Hippocampal formation (tissue), 2 donors: ENCODE data around the gene PRICKLE2.
A peak's percentile ranks its signal among the peaks of the same experiment; 100 is the strongest.

Source experiments
- DNase-seq, 2 donors: peaks; one replicate each; lab custom pipeline; 2025; lab: John Stamatoyannopoulos, UW

The PRICKLE2 gene

GRCh38 chr3:64157150-64158035 lies 67.9 kb downstream of the PRICKLE2 start:
- no peak for DNase-seq

GRCh38 chr3:64155328-64155727 lies 69.9 kb downstream of the PRICKLE2 start:
- no peak for DNase-seq

GRCh38 chr3:64152676-64153466 lies 72.4 kb downstream of the PRICKLE2 start:
- DNase-seq = no peak

DNA sequence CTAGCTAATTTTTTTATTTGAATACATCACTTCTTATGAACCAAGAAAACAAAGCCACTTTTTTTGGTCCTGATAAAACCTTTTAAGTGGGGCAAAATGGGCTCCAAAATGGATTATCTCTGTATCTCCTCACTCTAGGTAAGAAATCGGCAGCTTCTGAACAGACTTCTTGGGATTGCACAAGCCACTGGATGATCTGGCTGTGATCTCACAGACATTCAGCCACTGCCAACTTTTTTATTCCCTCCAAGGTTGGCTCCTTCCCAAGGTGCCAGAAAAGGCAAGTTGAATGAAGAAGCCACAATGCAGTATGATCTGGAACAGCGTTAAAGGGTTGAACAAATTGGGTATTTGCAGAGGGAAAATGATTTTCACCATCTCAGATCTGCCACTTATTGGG lies 73.2 kb downstream of the PRICKLE2 start:
- DNase-seq = no peak

- no peak for DNase-seq
These were observed 73.9 kb downstream of the PRICKLE2 start for GRCh38 chr3:64151342-64151871.

GRCh38 chr3:64150623-64151207 lies 74.6 kb downstream of the PRICKLE2 start:
- no peak for DNase-seq

DNA sequence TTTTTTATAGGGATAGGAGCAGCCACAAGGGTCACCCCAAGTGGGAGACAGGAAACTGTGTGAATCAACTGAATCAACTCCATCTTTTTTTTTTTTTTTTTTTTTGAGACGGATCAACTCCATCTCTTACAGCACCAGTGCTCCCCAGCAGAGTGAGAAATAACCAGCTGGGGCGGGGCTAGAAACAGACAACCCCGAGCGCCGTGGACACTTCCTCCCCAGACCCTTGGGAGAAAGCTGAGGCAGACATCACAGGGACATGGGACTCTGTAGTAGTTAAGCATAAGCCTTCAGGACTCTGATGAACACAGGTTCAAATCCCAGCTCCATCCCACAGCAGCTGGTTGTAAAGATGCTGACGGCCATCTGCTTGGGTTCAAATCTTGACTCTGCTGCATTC lies 75.4 kb downstream of the PRICKLE2 start:
- DNase-seq = no peak

GRCh38 chr3:64148955-64149653 lies 76.2 kb downstream of the PRICKLE2 start:
- no peak for DNase-seq

GRCh38 chr3:64147211-64147610 lies 78.1 kb downstream of the PRICKLE2 start:
- DNase-seq = no peak

DNA sequence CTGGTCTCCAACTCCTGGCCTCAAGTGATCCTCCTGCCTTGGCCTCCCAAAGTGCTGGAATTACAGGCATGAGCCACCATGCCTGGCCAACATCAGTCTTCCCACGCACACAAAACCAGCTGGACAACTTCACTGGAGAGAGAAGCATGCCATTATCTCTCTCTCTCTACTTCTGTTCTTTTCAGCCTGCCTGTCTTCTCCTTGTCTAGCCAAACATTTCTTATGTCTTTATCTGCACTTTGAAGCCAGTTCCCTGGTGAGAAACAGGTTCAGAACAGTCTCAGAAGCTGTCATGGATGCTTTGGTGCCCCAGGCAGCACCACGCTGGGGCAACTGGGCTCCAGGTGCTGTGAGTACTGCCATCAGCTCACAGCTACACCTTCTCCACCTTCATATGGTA lies 79.8 kb downstream of the PRICKLE2 start:
- DNase-seq = no peak

GRCh38 chr3:64144241-64144900 lies 80.9 kb downstream of the PRICKLE2 start:
- DNase-seq = no peak

GRCh38 chr3:64143409-64144130 lies 81.7 kb downstream of the PRICKLE2 start:
- DNase-seq = no peak

- DNase-seq = peak in 1 of 2 donors; percentile 31
These were observed 83.8 kb downstream of the PRICKLE2 start for GRCh38 chr3:64141476-64141875.

DNA sequence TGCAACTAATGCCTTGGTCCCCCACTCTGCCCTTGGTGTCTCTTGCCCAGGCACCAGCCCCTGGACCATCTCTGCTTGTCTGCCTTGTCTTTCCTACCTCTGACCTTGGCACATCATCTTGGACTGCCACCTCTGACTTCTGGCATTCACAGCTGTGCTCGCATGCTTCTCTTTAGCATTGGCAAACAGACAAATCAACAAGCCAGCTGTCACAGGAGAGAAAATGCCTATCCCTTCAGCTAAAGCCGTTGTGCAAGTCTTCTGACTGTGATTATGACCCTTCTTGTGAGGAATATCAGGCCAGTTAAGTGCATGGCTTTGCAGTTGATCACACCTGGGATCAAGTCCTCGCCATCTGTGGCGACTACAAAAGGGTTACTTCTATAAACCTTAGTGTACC lies 84.6 kb downstream of the PRICKLE2 start:
- DNase-seq = no peak

DNA sequence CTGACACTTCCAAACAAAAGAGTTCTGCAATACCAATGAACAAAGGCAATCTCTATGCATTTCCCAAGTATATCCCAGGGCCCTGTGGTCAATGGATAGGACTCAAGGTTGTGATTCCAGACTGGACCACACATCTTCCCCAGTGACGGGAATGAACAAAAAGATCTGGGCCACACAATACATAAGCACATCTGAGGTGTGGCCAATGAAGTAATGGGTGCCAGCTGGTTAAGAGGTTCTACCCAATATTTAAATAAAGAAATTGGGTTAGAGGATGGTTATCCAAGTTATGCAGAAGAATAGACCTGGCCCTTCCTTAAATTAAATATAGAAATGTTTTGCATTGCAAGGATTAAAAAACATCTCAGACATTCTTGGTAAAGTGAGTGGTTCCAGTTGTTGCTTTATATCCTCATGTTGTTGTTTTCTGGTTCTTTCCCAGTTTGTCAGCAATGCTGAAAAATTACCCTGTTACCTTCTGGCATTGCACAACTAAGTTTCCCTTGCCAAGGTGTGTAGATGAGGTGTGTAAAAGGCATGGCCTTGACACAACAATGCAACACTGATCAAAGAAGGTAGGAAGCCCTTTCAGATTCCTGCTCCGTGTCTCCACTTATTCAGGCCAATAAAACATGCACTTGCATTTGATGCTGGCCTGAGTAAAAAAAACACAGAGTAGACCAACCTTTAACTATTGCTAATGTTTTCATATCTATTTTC lies 86.5 kb downstream of the PRICKLE2 start:
- no peak for DNase-seq

GRCh38 chr3:64138046-64138445 lies 87.2 kb downstream of the PRICKLE2 start:
- no peak for DNase-seq

DNA sequence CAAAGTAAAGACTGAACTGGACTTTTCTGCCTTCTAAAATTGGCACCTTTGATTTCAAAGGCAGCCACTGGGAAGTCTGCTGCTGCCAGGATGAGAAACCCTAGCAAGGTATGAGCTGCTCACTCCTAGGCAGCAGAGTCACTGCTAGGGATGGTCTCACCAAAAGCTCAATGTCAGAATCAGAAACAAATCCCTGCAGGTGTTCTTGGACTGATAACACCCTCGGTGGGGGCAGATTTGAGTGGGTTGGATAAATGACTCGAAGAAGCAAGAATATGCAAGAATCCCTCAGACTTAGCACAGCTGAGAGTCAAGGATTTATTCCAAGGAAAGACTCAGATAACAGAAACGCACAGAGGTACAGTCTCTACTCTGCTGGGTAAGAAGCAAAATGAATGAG lies 90.4 kb downstream of the PRICKLE2 start:
- DNase-seq = no peak

DNA sequence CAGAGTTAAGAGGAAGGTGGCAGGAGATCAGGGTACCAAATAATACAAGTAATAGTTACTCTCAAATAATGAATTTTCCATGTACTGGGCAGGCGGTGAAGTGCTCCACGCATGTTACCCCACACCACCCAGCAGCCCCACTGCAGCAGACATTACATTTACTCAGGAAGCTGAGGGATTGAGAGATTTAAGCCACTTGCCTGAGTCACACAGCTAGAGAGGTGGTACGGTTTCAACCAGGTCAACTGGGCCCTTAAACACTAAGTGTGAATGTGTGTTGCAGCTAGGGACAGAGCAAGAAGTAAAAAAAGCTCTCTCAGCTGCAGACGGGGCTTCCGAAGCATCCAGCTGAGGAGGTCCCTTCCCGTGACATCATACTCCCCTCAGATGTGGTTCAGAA lies 91.3 kb downstream of the PRICKLE2 start:
- DNase-seq = no peak

DNA sequence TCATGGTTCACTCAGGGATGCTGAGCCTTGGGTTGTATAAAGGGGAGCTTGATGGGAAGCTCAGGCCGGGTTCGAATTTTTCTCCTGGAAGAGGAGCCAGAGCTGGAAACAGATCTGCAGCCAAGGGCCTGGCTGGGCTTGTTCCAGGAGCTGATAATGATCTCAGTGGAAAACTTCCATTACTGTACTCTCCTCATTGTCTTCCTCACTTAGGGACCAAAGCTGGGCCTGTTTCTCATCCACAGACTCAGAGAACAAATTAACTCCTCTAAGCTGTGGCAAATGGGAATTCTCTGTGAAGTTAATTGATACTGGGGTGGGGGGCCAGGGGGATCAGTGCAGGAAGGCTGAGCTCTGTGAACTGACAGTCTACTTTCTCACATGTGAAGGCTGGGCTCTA lies 92.0 kb downstream of the PRICKLE2 start:
- DNase-seq = no peak
